T-helper 1 cell treated with Interleukin-12 subunit alpha and Interleukin-12 subunit beta and Interleukin-4 antibody, amounts not matched to agents 30 μg/mL and 1 μg/mL, for 36 hours (primary cell): Measurements from ENCODE around the gene TAF11L11.
"Not testable (repeated sequence)": the region's sequence is repeated elsewhere in the genome, so short reads cannot be mapped to it uniquely, and the experiment has no call there.

ENCODE experiments used
- H3K27ac Mint-ChIP-seq: one replicate; pipeline ENCODE4 v1.8.0; 2021; ENCODE audit warnings: mild to moderate bottlenecking, mixed read lengths
- H3K27me3 Mint-ChIP-seq: one replicate; pipeline ENCODE4 v1.8.0; 2021; ENCODE audit warnings: low read depth, mixed read lengths
- H3K36me3 Mint-ChIP-seq: one replicate; pipeline ENCODE4 v1.8.0; 2021; ENCODE audit warnings: low read depth, mixed read lengths
- H3K4me1 Mint-ChIP-seq: one replicate; pipeline ENCODE4 v1.8.0; 2021; ENCODE audit warnings: low read depth, mixed read lengths
- H3K4me3 Mint-ChIP-seq: one replicate; pipeline ENCODE4 v1.8.0; 2021; ENCODE audit warnings: mild to moderate bottlenecking, moderate library complexity, mixed read lengths
- H3K9me3 Mint-ChIP-seq: one replicate; pipeline ENCODE4 v1.8.0; 2021; ENCODE audit warnings: mixed read lengths

TAF11L11 gene

GRCh38 chr5:17603880-17604279 lies at the start of gene TAF11L11:
Gene TAF11L11 (plus strand): TSS chr5:17604183.
- not testable (repeated sequence) for H3K27me3 Mint-ChIP-seq, H3K27ac Mint-ChIP-seq, H3K4me3 Mint-ChIP-seq, H3K4me1 Mint-ChIP-seq, H3K36me3 Mint-ChIP-seq
- H3K9me3 Mint-ChIP-seq, result peaks cover 37% of the 10 kb centered on the region

GRCh38 chr5:17585658-17586057 lies 18.3 kb upstream of the TAF11L11 start, which contains the start of gene TAF11L7:
Gene TAF11L7 (minus strand): TSS chr5:17585758.
- not testable (repeated sequence) for H3K27me3 Mint-ChIP-seq, H3K4me1 Mint-ChIP-seq, H3K4me3 Mint-ChIP-seq, H3K27ac Mint-ChIP-seq, H3K36me3 Mint-ChIP-seq, H3K9me3 Mint-ChIP-seq

- not testable (repeated sequence) for H3K27me3 Mint-ChIP-seq, H3K4me1 Mint-ChIP-seq, H3K36me3 Mint-ChIP-seq, H3K4me3 Mint-ChIP-seq, H3K27ac Mint-ChIP-seq, H3K9me3 Mint-ChIP-seq
These were observed 13.1 kb upstream of the TAF11L11 start, which contains the start of gene TAF11L8 for GRCh38 chr5:17590860-17591259. Gene TAF11L8 (minus strand): TSS chr5:17590960.

GRCh38 chr5:17594255-17594654 lies 9.7 kb upstream of the TAF11L11 start, which contains the start of gene TAF11L9:
Gene TAF11L9 (minus strand): TSS chr5:17594394.
- H3K9me3 Mint-ChIP-seq, H3K27me3 Mint-ChIP-seq, H3K4me3 Mint-ChIP-seq, H3K36me3 Mint-ChIP-seq, H3K4me1 Mint-ChIP-seq, H3K27ac Mint-ChIP-seq: not testable (repeated sequence)

GRCh38 chr5:17597728-17598127 lies 6.3 kb upstream of the TAF11L11 start, which contains the start of gene TAF11L10:
Gene TAF11L10 (minus strand): TSS chr5:17597828.
- H3K27me3 Mint-ChIP-seq, H3K36me3 Mint-ChIP-seq, H3K27ac Mint-ChIP-seq, H3K4me3 Mint-ChIP-seq, H3K4me1 Mint-ChIP-seq: not testable (repeated sequence)
- H3K9me3 Mint-ChIP-seq, result peaks cover 21% of the 10 kb centered on the region

GRCh38 chr5:17604951-17605350 lies 968 bp downstream of the TAF11L11 start:
- Mint-ChIP-seq H3K4me1 (no peaks in the 10 kb centered on the region), H3K27ac (no peak overlapping the region), H3K9me3 (peaks cover 31% of the 10 kb centered on the region), H3K36me3 (no peaks in the 10 kb centered on the region), H3K27me3 (no peaks in the 10 kb centered on the region), H3K4me3 (no peak overlapping the region)

GRCh38 chr5:17607461-17607860 lies 3.5 kb downstream of the TAF11L11 start:
- H3K36me3 Mint-ChIP-seq, H3K27ac Mint-ChIP-seq, H3K27me3 Mint-ChIP-seq, H3K4me3 Mint-ChIP-seq, H3K4me1 Mint-ChIP-seq: not testable (repeated sequence)
- peaks cover 33% of the 10 kb centered on the region for H3K9me3 Mint-ChIP-seq

- not testable (repeated sequence) for H3K4me1 Mint-ChIP-seq, H3K27ac Mint-ChIP-seq, H3K4me3 Mint-ChIP-seq, H3K27me3 Mint-ChIP-seq, H3K36me3 Mint-ChIP-seq
- peaks cover 35% of the 10 kb centered on the region for H3K9me3 Mint-ChIP-seq
These were observed 6.1 kb downstream of the TAF11L11 start, which contains the start of gene TAF11L12 for GRCh38 chr5:17610092-17610491. Gene TAF11L12 (plus strand): TSS chr5:17610392.

- no peak overlapping the region for H3K4me3 Mint-ChIP-seq
- H3K36me3 Mint-ChIP-seq, result no peaks in the 10 kb centered on the region
- H3K27ac Mint-ChIP-seq, result no peak overlapping the region
- no peaks in the 10 kb centered on the region for H3K27me3 Mint-ChIP-seq
- H3K9me3 Mint-ChIP-seq, result peaks cover 37% of the 10 kb centered on the region
- no peaks in the 10 kb centered on the region for H3K4me1 Mint-ChIP-seq
These were observed 11.1 kb downstream of the TAF11L11 start for GRCh38 chr5:17614872-17615605.

GRCh38 chr5:17619354-17619753 lies 15.4 kb downstream of the TAF11L11 start:
- no peaks in the 10 kb centered on the region for H3K36me3 Mint-ChIP-seq
- no peak overlapping the region for H3K27ac Mint-ChIP-seq
- no peaks in the 10 kb centered on the region for H3K4me1 Mint-ChIP-seq
- no peak overlapping the region for H3K4me3 Mint-ChIP-seq
- no peaks in the 10 kb centered on the region for H3K27me3 Mint-ChIP-seq
- H3K9me3 Mint-ChIP-seq, result peaks cover 31% of the 10 kb centered on the region

GRCh38 chr5:17620627-17621026 lies 16.6 kb downstream of the TAF11L11 start:
- Mint-ChIP-seq H3K27ac (no peak overlapping the region), H3K27me3 (no peaks in the 10 kb centered on the region), H3K4me3 (no peak overlapping the region), H3K4me1 (no peaks in the 10 kb centered on the region), H3K9me3 (peaks cover 39% of the 10 kb centered on the region), H3K36me3 (no peaks in the 10 kb centered on the region)

- Mint-ChIP-seq H3K27me3 (no peaks in the 10 kb centered on the region), H3K27ac (no peak overlapping the region), H3K4me1 (no peaks in the 10 kb centered on the region), H3K36me3 (no peaks in the 10 kb centered on the region), H3K9me3 (peaks cover 13% of the 10 kb centered on the region), H3K4me3 (no peak overlapping the region)
These were observed 21.7 kb downstream of the TAF11L11 start for GRCh38 chr5:17625686-17626085.

GRCh38 chr5:17631788-17632187 lies 27.8 kb downstream of the TAF11L11 start, which contains the start of gene TAF11L13:
Gene TAF11L13 (plus strand): TSS chr5:17632088.
- not testable (repeated sequence) for H3K36me3 Mint-ChIP-seq, H3K4me3 Mint-ChIP-seq, H3K27ac Mint-ChIP-seq, H3K27me3 Mint-ChIP-seq, H3K4me1 Mint-ChIP-seq
- H3K9me3 Mint-ChIP-seq, result peaks cover 20% of the 10 kb centered on the region

GRCh38 chr5:17634160-17634559 lies 30.2 kb downstream of the TAF11L11 start, which contains the start of gene TAF11L14:
Gene TAF11L14 (plus strand): TSS chr5:17634460.
- peaks cover 20% of the 10 kb centered on the region for H3K9me3 Mint-ChIP-seq
- no peaks in the 10 kb centered on the region for H3K36me3 Mint-ChIP-seq
- H3K27ac Mint-ChIP-seq, result no peak within 1 kb of the TSS

GRCh38 chr5:17649232-17649631 lies 45.2 kb downstream of the TAF11L11 start:
- not testable (repeated sequence) for H3K27me3 Mint-ChIP-seq, H3K4me3 Mint-ChIP-seq, H3K36me3 Mint-ChIP-seq, H3K27ac Mint-ChIP-seq, H3K4me1 Mint-ChIP-seq
- H3K9me3 Mint-ChIP-seq, result peaks cover 29% of the 10 kb centered on the region

More at GRCh38 chr5:17634160-17634559, 30.2 kb downstream of the TAF11L11 start, which contains the start of gene TAF11L14:
- H3K4me1 Mint-ChIP-seq, result no peaks in the 10 kb centered on the region
- no peak within 1 kb of the TSS for H3K4me3 Mint-ChIP-seq
- H3K27me3 Mint-ChIP-seq, result no peaks in the 10 kb centered on the region
